CD4-positive, alpha-beta T cell treated with Interleukin-1 beta for 1 hour (primary cell): ENCODE data around the gene UBL4A.

Experiments
- DNase-seq, 2 donors: peaks; one replicate each; pipeline ENCODE4 v3.0.0-alpha.2; 2020 to 2022

UBL4A gene

GRCh38 chrX:154436983-154437752 lies 49.2 kb downstream of the UBL4A start, which contains the start of gene GDI1:
Gene GDI1 (plus strand): TSS chrX:154437154. CDS start chrX:154437255, 101 bp downstream.
- DNase-seq = peak; percentile 61 to 71

DNA sequence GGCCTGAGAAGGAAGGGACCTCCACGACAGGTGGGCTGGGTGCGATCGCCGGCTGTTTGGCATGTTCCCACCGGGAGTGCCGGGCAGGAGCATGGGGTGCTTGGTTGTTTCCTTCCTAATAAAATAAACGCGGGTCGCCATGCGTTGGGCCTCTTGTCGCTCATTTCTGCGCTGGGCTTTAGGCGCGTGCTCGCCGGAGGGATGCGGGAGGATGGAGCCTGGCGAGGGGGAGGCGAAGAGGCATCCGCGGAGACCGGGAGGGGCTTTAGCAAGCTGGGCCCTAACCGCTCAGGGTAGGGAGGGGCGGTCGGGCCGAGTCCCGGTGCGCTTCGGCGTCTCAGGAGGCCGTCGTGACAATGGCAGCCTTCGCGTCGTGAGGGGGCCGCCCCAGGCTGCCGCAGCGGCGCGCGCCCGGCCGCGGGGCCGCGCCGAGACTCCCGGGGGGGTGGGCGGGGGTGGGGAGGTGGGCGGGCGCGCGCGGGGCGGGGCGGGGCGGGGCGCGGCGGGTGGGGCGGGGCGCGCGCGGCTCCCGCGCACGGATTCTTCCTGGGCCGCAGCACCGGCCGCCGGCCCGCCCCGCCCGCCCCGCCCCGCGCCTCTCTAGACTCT lies 49.9 kb downstream of the UBL4A start:
- peak; percentile 61 to 73 for DNase-seq

- no peak for DNase-seq
These were observed 51.2 kb downstream of the UBL4A start for GRCh38 chrX:154435171-154435733.

- no peak for DNase-seq
These were observed 51.8 kb downstream of the UBL4A start for GRCh38 chrX:154434394-154435168.
